ENCODE results near the gene EML5. TPM values are rescaled to one million over a fixed set of nuclear protein-coding genes. Genes with fewer than 3 reads are reported as not detected.

The EML5 gene
- total and polyA plus RNA-seq, 2 experiments from 2014 or later, result 0.18 to 1.6 TPM

- no peak for ATAC-seq
- TF ChIP-seq CTCF (conservative IDR thresholded peaks at IDR 0.05; ENCODE audit: low read depth in 2 of 2) (no peak), ZNF114 (CRISPR knock-in tag; IDR thresholded peaks at IDR 0.05) (no peak), ZNF462 (CRISPR knock-in tag; IDR thresholded peaks at IDR 0.05) (no peak), ETS1 (IDR thresholded peaks at IDR 0.05) (no peak), EZH2phosphoT487 (IDR thresholded peaks at IDR 0.05; ENCODE audit: unreplicated experiment) (no peak), REST (IDR thresholded peaks at IDR 0.05; ENCODE audit: unreplicated experiment) (no peak), NANOG (IDR thresholded peaks at IDR 0.05; ENCODE audit: borderline replicate concordance) (no peak), EZH2 (IDR thresholded peaks at IDR 0.05; ENCODE audit: low read depth, unreplicated experiment) (no peak), POLR2AphosphoS5 (IDR thresholded peaks at IDR 0.05; ENCODE audit: low read depth) (no peak), ZNF331 (CRISPR knock-in tag; IDR thresholded peaks at IDR 0.05; ENCODE audit: low read depth) (no peak), CREB1 (CRISPR knock-in tag; IDR thresholded peaks at IDR 0.05; ENCODE audit: low read depth) (no peak), JUNB (IDR thresholded peaks at IDR 0.05; ENCODE audit: unreplicated experiment) (no peak), STAT1 (IDR thresholded peaks at IDR 0.05; ENCODE audit: unreplicated experiment) (no peak)
Observed at GRCh38 chr14:88669346-88669745, 123.4 kb downstream of the EML5 start.

More at GRCh38 chr14:88669346-88669745, 123.4 kb downstream of the EML5 start:
- H3K27me3 Mint-ChIP-seq (ENCODE audit: insufficient read depth, low read depth, poor library complexity), result no peaks in the 10 kb centered on the region
- Histone ChIP-seq H3K79me2 (replicated peaks; ENCODE audit: insufficient read depth) (no peaks in the 10 kb centered on the region), H3K9me2 (ENCODE audit: insufficient read depth) (no peaks in the 10 kb centered on the region; the same call in 1 of the 2 replicates), H3K4me1 (ENCODE audit: insufficient read depth) (no peaks in the 10 kb centered on the region), H3K27ac (ENCODE audit: low read depth) (no peak overlapping the region), H4K20me1 (replicated peaks; ENCODE audit: insufficient read depth) (no peaks in the 10 kb centered on the region), H3K36me3 (ENCODE audit: insufficient read depth) (no peaks in the 10 kb centered on the region), H3F3A (replicated peaks; ENCODE audit: low read depth) (no peaks in the 10 kb centered on the region), H3K4me2 (no peak overlapping the region), H3K27me3 (ENCODE audit: insufficient read depth) (no peaks in the 10 kb centered on the region), H2AFZ (no peak overlapping the region), H3K4me3 (no peak overlapping the region)
- peak; percentile 5 for DNase-seq (ENCODE audit: low spot score)
- peaks cover 2% of the 10 kb centered on the region; the same call in 2 of the 3 replicates for H3K36me3 Mint-ChIP-seq (ENCODE audit: low read depth)
- H3K9me3 Mint-ChIP-seq, result peaks cover 4% of the 10 kb centered on the region; the same call in 2 of the 3 replicates
- no peak overlapping the region for H3K27ac Mint-ChIP-seq
- H3K4me3 Mint-ChIP-seq, result no peak overlapping the region
- no peaks in the 10 kb centered on the region for H3K4me1 Mint-ChIP-seq

Measured in GM23338 (cell line).